Left ventricle myocardium inferior (tissue), 1 donor: ENCODE results near the gene SURF6. TPM values are rescaled to one million over a fixed set of nuclear protein-coding genes. Genes with fewer than 3 reads are reported as not detected.

ENCODE experiments used
- DNase-seq: peaks from one replicate; pipeline ENCODE4 v3.0.0-alpha.2; 2020
- H3K27ac ChIP-seq: fragments of 200-600 bp; replicated peaks from 2 replicates; pipeline ENCODE4 v1.8.0; 2021
- H3K27me3 ChIP-seq: fragments of 200-600 bp; 2 replicates; pipeline ENCODE4 v1.8.0; 2021; ENCODE audit warnings: low read depth
- H3K36me3 ChIP-seq: fragments of 200-600 bp; 2 replicates; pipeline ENCODE4 v1.8.0; 2021
- H3K4me1 ChIP-seq: fragments of 200-600 bp; 2 replicates; pipeline ENCODE4 v1.8.0; 2021
- H3K4me3 ChIP-seq: fragments of 200-600 bp; 2 replicates; pipeline ENCODE4 v1.8.0; 2021; ENCODE audit warnings: mild to moderate bottlenecking, moderate library complexity
- H3K9me3 ChIP-seq: fragments of 200-600 bp; replicated peaks from 2 replicates; pipeline ENCODE4 v1.8.0; 2021
- CTCF ChIP-seq: fragments of 200-600 bp; IDR thresholded peaks from 2 replicates; pipeline ENCODE4 v1.8.0; 2021; ENCODE audit warnings: antibody characterized with exemption, mild to moderate bottlenecking, borderline replicate concordance
- intact Hi-C: fragments of 100-400 bp; cut with micrococcal nuclease; formaldehyde crosslinking; loops from one replicate; pipeline ENCODE4 v1.11.0; 2022
- total RNA-seq: library from RNA; stranded (reverse); fragmentation: NEBNext Ultra II Directional; extraction: Animal tissue kit (Norgen Biotek cat#: 25700); gene quantifications from one replicate; pipeline ENCODE4 v1.2.1, GENCODE V29; 2021
- donor health status: DM: no; HTN: yes; CAD: no; lungs with severe emphysema.

SURF6 gene
- total RNA-seq, 1 donor from 2014 or later: 11.6 TPM

GRCh38 chr9:133359399-133360175 lies 23.6 kb upstream of the SURF6 start:
- DNase-seq: no peak
- Histone ChIP-seq H3K27me3 (no peaks in the 10 kb centered on the region), H3K36me3 (peaks cover 46% of the 10 kb centered on the region), H3K9me3 (no peaks in the 10 kb centered on the region), H3K4me1 (peaks cover 46% of the 10 kb centered on the region), H3K27ac (no peak overlapping the region), H3K4me3 (no peak overlapping the region)
- peak; percentile 36 for TF ChIP-seq CTCF
- intact Hi-C loops: no loop called here

GRCh38 chr9:133357656-133358055 lies 21.7 kb upstream of the SURF6 start:
- Histone ChIP-seq H3K4me3 (peak overlapping the region; percentile 91), H3K27me3 (no peaks in the 10 kb centered on the region), H3K36me3 (peaks cover 44% of the 10 kb centered on the region), H3K4me1 (peaks cover 49% of the 10 kb centered on the region), H3K9me3 (no peaks in the 10 kb centered on the region), H3K27ac (no peak overlapping the region)
- intact Hi-C loops: no loop called here
- no peak for DNase-seq
- TF ChIP-seq CTCF: no peak

GRCh38 chr9:133356391-133357091 lies 20.6 kb upstream of the SURF6 start, which contains the start of the genes SURF1 and SURF2:
Gene SURF1 (minus strand): TSS chr9:133356487. CDS start chr9:133356453, 34 bp downstream.
Gene SURF2 (plus strand): TSS chr9:133356550. CDS start chr9:133356593, 43 bp downstream.
- H3K27ac ChIP-seq: peak within 1 kb of the TSS; percentile 87
- peaks cover 44% of the 10 kb centered on the region for H3K36me3 ChIP-seq
- peak; percentile 91 for DNase-seq
- intact Hi-C loops: no loop called here
- no peak for TF ChIP-seq CTCF
- peak within 1 kb of the TSS; percentile 91 for H3K4me3 ChIP-seq
- no peaks in the 10 kb centered on the region for H3K9me3 ChIP-seq
- H3K27me3 ChIP-seq: no peaks in the 10 kb centered on the region
- peaks cover 49% of the 10 kb centered on the region for H3K4me1 ChIP-seq

- H3K4me1 ChIP-seq: peaks cover 49% of the 10 kb centered on the region
- peak overlapping the region; percentile 87 for H3K27ac ChIP-seq
- intact Hi-C loops: no loop called here
- no peaks in the 10 kb centered on the region for H3K9me3 ChIP-seq
- TF ChIP-seq CTCF: no peak
- peak overlapping the region; percentile 91 for H3K4me3 ChIP-seq
- DNase-seq: no peak
- H3K36me3 ChIP-seq: peaks cover 44% of the 10 kb centered on the region
- H3K27me3 ChIP-seq: no peaks in the 10 kb centered on the region
These were observed 19.9 kb upstream of the SURF6 start for GRCh38 chr9:133355881-133356357.

GRCh38 chr9:133354766-133355165 lies 18.8 kb upstream of the SURF6 start:
- DNase-seq: no peak
- peaks cover 47% of the 10 kb centered on the region for H3K36me3 ChIP-seq

More at GRCh38 chr9:133354766-133355165, 18.8 kb upstream of the SURF6 start:
- Histone ChIP-seq H3K27ac (no peak overlapping the region), H3K9me3 (no peaks in the 10 kb centered on the region), H3K4me3 (peak overlapping the region; percentile 91), H3K4me1 (peaks cover 51% of the 10 kb centered on the region), H3K27me3 (no peaks in the 10 kb centered on the region)
- intact Hi-C loops: no loop called here
- no peak for TF ChIP-seq CTCF
